G401 (cell line): ENCODE measurements around the gene SNX9. TPM values are rescaled to one million over a fixed set of nuclear protein-coding genes. Genes with fewer than 3 reads are reported as not detected.
A peak's percentile ranks its signal among the peaks of the same experiment; 100 is the strongest.
"Not testable (repeated sequence)": the region's sequence is repeated elsewhere in the genome, so short reads cannot be mapped to it uniquely, and the experiment has no call there.

ENCODE experiments used
- DNase-seq: peaks from one replicate; pipeline ENCODE4 v3.0.0-alpha.2; 2015; ENCODE audit warnings: low spot score
- in situ Hi-C: cut with HindIII; loops from 2 replicates; pipeline ENCODE4 v1.10.0; 2016; ENCODE audit warnings: low sequenced_read_pairs, mixed read lengths
- total RNA-seq: library from RNA; depleted of rRNA; stranded (reverse); fragments of >200 nt; shearing (Covaris generic); gene quantifications from 2 replicates; pipeline ENCODE4 v1.2.3, GENCODE V29; 2014

SNX9 gene
- total RNA-seq, 1 experiment from 2014 or later = 20.5 TPM

DNA sequence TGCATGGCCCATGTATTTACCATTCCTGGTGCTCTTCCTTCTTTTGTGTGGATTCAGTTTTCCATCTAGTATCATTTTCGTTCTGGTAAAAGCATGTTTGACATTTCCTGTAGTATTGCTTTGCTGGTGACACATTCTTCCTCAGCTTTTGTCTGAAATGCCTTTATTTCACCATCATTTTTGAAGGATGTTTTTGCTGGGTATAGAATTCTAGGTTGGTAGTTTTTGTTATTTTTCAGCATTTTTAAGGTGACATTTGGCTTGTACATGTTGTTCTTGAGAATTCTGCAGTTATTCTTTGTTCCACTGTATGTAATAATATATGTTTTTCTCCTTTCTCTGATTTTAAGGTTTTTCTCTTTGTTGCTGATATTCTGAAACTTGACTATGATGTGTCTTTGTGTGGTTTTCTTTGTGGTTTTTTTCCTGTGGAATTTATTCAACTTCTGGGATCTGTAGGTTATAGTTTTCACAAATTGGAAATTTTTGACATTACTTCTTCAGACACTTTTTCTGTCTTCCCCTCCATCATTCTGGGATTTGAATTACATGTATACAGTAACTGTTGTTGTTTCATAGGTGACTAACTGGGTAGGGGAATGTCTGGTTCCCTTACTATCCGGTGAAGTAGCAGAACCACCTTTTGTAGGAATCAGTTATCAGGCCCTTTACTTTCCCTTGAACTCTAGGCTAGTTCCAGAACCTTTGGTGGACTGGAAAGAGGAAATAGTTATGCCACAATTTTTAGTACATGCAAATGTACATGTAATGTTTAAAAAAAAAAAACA is 30.2 kb downstream of the SNX9 start:
- in situ Hi-C loops = no loop called here
- no peak for DNase-seq

- in situ Hi-C loops = no loop called here
- DNase-seq = no peak
Observed at GRCh38 chr6:157853902-157854502, 31.0 kb downstream of the SNX9 start.

DNA sequence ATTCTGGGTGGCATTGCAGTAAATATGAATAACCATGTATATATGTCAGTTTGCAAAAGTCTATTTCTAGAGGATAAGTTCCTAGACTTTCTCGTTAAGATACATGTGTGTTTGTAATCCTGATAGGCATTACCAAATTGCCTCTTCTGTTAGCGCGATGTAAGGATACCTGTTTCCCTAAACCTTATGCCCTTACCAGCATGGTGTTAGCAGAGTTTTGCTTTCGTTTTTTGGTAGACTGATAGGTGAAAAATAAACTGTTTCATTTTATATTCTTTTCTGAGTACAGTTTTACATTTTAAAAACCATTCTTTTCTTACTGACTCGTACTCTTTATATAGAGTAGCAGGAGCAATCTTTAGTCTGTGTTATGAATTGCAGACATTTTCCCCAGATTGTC is 32.3 kb downstream of the SNX9 start:
- in situ Hi-C loops = no loop called here
- DNase-seq = no peak

- DNase-seq, in situ Hi-C loops: not testable (repeated sequence)
Observed at GRCh38 chr6:157855804-157856203, 32.8 kb downstream of the SNX9 start.

- DNase-seq, in situ Hi-C loops: not testable (repeated sequence)
Observed at GRCh38 chr6:157858664-157859063, 35.6 kb downstream of the SNX9 start.

DNA sequence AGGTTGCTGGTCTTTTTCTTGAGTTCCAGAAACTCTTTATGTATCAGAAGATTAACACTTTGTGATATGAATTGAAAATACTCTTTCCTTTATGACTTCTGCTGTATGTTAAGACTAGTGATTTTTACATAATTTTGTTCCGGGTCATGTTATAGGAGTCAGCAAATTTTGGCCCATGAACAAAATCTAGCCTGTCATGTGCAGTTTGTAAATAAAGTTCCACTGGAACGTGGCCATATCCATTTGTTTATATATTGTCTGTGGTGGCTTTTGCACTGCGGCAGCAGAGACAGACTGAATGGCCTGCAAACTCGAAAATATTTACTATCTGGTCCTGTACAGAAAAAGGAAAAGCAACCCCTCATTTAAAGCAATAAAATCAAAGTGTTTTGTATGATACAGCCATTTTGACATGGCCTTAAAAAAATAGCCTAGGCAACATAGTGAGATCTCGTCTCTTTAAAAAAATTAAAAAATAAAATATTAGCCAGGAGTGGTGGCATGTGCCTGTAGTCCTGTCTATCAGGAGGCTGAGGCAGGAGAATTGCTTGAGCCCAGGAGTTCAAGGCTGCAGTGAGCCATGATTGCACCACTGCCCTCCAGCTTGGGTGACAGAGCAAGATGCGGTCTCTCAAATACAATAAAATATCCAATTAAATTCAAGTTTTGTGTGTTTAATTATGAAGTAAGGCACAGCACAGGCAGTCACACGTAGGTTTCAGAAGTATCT is 36.9 kb downstream of the SNX9 start:
- DNase-seq = no peak
- in situ Hi-C loops = no loop called here

DNA sequence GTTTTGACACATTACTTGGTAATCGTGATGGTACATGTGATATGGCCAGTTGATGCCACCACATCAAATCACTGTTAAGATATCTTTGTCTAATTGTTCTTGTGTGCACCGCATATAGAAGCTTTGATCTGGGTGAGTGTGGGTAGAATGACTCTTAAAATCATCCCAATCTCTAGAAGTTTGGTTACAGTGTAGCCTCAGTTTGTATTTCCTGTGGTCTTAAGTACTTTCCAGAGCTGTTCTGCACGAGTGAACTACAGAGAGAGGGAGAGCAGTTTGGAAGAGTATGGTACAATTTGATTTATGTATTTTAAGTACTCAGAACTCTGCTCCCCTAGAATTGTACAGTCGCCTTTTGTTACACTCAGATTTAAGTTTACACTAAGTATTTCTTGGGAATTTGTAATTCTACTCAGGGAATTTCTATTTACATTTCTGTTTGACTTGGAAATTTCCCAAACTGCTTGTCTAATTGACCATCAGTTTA is 37.5 kb downstream of the SNX9 start:
- DNase-seq = no peak
- in situ Hi-C loops = no loop called here

GRCh38 chr6:157861184-157861583 is 38.1 kb downstream of the SNX9 start:
- no peak for DNase-seq
- in situ Hi-C loops = no loop called here

GRCh38 chr6:157861814-157862213 is 38.8 kb downstream of the SNX9 start:
- in situ Hi-C loops = no loop called here
- DNase-seq = no peak

DNA sequence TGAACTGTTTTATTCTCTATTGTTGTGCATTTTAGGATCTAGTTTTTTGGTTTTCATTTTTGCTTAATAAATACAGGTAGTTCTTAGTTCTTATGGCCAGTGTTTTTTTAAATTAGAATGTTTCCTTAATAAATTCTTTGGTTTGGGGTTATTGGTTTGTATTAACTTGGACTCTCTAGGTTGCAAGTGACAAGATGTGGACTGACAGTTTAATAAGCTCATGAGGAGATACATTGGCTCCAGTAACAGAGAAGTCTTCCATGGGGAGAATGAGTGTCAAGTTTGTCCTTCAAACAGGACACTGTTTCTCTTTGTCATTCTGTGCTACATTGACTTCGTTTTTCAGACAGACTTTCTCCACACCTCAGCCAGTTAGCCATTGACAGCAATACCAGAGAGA is 39.7 kb downstream of the SNX9 start:
- DNase-seq = no peak
- in situ Hi-C loops = no loop called here

- in situ Hi-C loops = no loop called here
- DNase-seq = no peak
Observed at GRCh38 chr6:157864185-157864761, 41.2 kb downstream of the SNX9 start.

GRCh38 chr6:157865249-157865648 is 42.2 kb downstream of the SNX9 start:
- in situ Hi-C loops = no loop called here
- no peak for DNase-seq

GRCh38 chr6:157867155-157867559 is 44.1 kb downstream of the SNX9 start:
- in situ Hi-C loops = no loop called here

GRCh38 chr6:157867981-157868380 is 44.9 kb downstream of the SNX9 start:
- in situ Hi-C loops = no loop called here
- DNase-seq = no peak

More at GRCh38 chr6:157867155-157867559, 44.1 kb downstream of the SNX9 start:
- DNase-seq = peak; percentile 29

DNA sequence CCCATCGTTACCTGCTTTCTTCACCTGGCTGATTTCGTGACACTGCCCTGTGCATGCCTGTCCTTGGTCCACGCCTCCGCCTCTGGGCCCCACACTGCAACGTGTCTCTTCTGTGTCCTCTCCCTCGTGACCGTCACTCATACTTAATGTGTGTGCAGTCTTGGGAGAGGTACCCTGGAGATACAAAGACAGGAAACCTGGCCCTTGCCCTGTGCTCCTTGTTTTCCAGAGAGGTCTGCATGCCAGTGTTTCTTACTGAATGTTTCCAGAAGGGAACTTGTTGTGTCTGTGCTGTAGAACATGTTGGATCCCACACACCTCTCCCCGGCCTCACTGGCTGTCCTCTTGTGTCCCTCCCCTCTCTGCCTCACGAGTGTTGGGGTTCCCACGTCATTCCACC is 45.8 kb downstream of the SNX9 start:
- no peak for DNase-seq
- in situ Hi-C loops = no loop called here

DNA sequence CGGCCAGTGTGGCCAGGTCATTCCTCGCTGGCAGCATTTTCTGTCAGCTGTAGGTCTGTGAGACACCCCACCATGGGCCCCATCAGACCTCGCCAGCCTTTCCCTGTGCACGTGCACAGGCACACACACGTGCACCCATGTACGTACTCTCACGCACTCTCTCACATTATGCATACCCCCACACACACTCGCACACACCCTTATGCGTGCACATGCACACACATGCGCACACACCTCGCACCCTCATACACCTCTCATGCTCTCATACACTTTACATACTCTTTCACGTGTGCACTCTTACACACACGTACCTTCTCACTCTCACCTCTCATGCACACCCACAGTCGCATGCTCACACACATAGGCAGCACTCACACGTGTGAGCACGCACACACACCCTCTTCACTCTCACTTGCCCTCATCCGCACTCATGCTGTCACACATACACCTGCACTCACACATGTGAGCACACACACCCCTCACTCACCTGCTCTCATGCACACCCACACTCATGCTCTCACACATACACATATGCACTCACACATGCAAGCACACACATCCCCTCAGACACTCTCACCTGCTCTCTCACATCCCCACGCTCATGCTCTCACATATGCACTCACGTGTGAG is 46.7 kb downstream of the SNX9 start:
- in situ Hi-C loops = no loop called here
- DNase-seq = no peak

DNA sequence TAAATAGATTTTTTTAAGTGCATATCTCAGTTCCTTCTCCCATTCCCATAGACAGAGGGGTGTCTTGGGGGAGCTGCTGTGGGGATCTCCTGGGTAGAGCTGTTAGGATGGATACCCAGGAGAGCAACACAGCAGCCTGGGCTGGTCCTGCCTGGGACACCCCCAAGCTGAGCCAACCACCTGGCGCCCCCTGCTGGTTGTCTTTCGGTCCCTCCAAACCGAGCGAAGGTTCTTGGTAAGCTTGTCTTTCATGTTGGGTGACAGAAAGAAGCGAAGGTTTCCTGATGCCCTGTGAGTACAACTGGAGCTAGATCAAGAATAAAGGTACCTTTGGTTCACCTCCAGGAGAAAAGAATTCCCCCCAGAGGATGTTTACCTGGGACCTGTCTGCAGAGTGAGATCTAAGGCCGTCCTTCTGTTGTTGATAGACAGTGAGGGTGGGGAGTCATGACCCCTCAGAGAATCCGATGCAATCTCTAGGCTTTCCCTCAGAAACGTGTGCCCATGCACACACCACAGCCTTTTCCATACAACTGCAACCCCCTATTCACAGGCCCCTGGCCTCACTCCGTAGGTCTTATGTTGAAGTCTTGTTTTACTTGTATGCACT is 50.8 kb downstream of the SNX9 start:
- in situ Hi-C loops = no loop called here
- peak; percentile 38 for DNase-seq

DNA sequence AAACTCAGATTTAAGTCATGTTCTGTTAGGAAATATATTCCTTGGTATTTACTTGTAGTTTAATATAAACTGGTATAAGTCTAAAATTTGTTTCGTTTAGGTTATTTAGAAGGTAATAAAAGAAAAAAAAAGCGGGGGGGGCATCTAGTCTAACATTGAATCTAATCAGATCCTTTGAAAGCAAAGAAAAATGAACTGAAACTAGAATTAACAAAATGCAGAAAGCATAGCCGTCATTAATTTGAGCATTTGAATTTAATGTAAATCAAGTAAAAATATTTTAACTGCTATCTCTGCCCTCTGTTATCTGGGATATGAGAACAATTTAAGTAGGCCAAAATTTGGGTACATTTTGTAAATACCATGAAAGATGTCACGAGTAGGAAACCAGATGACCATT is 54.1 kb downstream of the SNX9 start:
- DNase-seq = no peak
- in situ Hi-C loops = no loop called here
